H1 (cell line): ENCODE measurements around the gene CASQ2. TPM values are rescaled to one million over a fixed set of nuclear protein-coding genes. Genes with fewer than 3 reads are reported as not detected.

Experiments
- TAF7 ChIP-seq: optimal IDR thresholded peaks from 2 replicates; pipeline ENCODE3; 2011; ENCODE audit warnings: low read depth, mild to moderate bottlenecking, inconsistent platforms, low read length, moderate library complexity, borderline replicate concordance
- ZNF274 ChIP-seq: IDR thresholded peaks from 2 replicates; pipeline ENCODE4 v1.7.0; 2012; ENCODE audit warnings: low read length, borderline replicate concordance; ENCODE audit errors: extremely low read depth
- polyA plus RNA-seq, 7 experiments: library from polyadenylated mRNA; depleted of rRNA in 3 of 7; stranded (reverse) in 5 of 7; unstranded in 2 of 7; fragments of >200 nt in 5 of 7; fragments of 200-250 nt in 2 of 7; gene quantifications; 1 replicate in 5 of 7; 2 replicates in 1 of 7; 4 replicates in 1 of 7; pipeline versions ENCODE4 v1.2.1 to v1.2.3, GENCODE V29; 2011 to 2013; ENCODE audit warnings: missing spikeins in 2 of 7, mixed read lengths in 2 of 7
- total RNA-seq: library from RNA; stranded (reverse); fragmentation: NEBNext Ultra II Directional; extraction: Animal tissue kit (Norgen Biotek cat#: 25700); gene quantifications from 2 replicates; pipeline ENCODE4 v1.2.1, GENCODE V29; 2021

The CASQ2 gene
- total and polyA plus RNA-seq, 2 of the 8 experiments (the other 6 are each of a cell fraction or from before 2014, with no cell fraction given) = not detected

- TF ChIP-seq TAF7 = no peak
- no peak for TF ChIP-seq ZNF274
Observed at GRCh38 chr1:115810609-115811008, 42.1 kb upstream of the CASQ2 start (continued).
